ENCODE results near the gene NCOA6.
"Not testable (repeated sequence)": the region's sequence is repeated elsewhere in the genome, so short reads cannot be mapped to it uniquely, and the experiment has no call there.

Gene NCOA6

DNA sequence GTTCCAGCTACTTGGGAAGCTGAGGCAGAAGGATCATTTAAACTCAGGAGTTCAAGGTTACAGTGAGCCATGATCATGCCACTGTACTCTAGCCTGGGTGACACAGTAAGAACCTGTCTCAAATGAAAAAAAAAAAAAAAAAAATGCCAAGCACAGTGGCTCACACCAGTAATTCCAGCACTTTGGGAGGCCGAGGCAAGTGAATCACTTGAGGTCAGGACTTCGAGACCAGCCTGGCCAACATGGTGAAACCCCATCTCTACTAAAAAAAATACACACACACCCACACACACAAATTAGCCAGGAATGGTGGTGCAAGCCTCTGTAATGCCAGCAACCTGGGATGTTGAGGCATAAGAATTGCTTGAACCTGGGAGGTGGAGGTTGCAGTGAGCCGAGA lies 102.9 kb downstream of the NCOA6 start:
- H3K4me3 ChIP-seq (ENCODE audit: low read depth, low read length) = not testable (repeated sequence)

DNA sequence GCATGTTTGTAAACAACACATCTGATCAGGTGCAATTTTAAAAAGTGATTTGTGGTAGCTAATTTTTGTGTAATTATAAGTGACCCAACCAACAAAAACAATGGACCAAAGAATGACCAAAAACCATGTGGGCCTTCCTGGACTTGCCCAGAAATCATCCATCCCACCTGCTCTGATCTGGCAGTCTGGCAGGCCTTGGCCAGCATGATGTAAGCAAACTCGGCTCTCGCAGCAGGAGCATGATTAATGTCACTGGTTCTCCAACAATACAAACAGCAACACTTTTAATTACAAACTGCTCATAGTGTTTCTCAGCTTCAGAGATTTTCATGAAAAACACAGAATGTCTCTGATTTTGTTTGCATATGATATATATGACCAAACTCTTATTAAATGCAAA lies 105.2 kb downstream of the NCOA6 start:
- no peak overlapping the region for H3K4me3 ChIP-seq (ENCODE audit: low read depth, low read length)

GRCh38 chr20:34719242-34720017 lies 106.0 kb downstream of the NCOA6 start:
- not testable (repeated sequence) for H3K4me3 ChIP-seq (ENCODE audit: low read depth, low read length)

DNA sequence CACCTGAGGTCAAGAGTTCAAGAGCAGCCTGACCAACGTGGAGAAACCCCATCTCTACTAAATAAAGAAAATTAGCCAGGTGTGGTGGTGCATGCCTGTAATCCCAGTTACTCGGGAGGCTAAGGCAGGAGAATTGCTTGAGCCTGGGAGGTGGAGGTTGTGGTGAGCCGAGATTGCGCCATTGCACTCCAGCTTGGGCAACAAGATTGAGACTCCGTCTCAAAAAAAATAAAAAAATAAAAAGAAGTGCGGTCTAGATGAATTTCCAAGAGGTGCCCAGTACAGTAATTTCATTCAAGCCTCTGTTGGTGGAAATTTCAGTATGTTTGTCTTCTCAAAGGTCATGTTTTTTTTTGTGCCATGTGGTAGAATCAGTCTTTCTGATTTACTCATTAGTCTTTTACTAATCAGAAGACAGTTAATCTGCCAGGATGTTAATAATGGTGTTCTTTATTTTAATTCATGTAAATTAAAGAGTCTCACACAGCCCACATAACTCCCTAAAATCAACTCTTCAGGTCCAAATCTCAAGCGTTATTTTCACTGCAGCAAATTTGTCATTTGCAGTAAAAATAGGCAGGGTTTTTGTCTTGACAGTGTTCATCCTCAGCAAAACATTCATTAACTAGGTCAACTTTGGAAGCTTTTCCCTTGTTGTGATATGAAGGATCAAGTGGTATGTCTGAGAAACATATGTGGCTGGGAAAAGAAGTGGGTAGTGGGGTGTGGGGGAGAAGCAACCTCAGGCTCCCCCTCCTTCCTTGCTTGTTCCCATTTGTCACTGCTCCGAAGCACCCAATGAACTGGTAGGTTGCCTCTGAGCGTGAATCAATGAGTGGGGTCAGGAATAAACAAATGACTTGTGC lies 108.0 kb downstream of the NCOA6 start:
- H3K4me3 ChIP-seq (ENCODE audit: low read depth, low read length) = no peak overlapping the region

GRCh38 chr20:34716921-34717229 lies 108.6 kb downstream of the NCOA6 start:
- H3K4me3 ChIP-seq (ENCODE audit: low read depth, low read length) = no peak overlapping the region

DNA sequence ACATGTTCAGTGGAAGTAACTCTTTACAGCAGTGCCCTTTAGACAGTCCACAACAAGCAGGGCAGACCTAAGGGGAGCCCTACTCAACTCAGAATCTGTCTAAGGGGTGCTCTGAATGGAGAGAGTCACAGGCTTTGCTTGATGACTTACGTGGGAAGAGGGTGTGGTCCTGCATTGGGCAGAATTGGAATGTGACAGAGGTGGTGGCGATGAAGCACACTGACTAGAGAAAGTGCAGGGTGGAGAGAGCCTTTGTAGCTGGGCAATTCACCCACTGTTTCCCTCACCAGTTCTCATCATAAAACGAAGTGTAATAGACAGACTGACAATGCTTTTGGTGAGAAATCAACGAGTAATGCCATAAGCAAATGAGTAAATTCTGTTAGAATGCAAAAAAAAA lies 110.1 kb downstream of the NCOA6 start:
- no peak overlapping the region for H3K4me3 ChIP-seq (ENCODE audit: low read depth, low read length)

DNA sequence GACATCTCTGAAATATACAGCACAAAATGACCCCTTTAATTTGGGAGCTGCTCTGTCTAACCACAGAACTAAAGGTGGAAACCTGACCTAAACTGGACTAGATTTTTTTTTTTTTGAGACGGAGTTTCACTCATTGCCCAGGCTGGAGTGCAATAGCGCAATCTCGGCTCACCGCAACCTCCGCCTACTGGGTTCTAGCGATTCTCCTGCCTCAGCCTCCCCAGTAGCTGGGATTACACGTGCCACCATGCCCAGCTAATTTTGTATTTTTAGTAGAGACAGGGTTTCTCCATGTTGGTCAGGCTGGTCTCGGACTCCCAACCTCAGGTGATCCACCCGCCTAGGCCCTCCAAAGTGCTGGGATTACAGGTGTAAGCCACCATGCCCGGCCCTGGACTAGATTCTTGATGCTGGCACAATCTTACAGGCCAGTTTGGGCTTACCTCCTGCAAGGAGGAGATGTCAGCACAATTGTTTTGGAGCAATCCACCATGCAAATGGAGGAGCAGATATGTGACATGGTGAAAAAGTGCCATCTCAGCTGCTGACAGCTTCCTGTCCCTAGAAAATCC lies 111.4 kb downstream of the NCOA6 start:
- not testable (repeated sequence) for H3K4me3 ChIP-seq (ENCODE audit: low read depth, low read length)

GRCh38 chr20:34713194-34713943 lies 112.1 kb downstream of the NCOA6 start:
- H3K4me3 ChIP-seq (ENCODE audit: low read depth, low read length) = no peak overlapping the region

- no peak overlapping the region for H3K4me3 ChIP-seq (ENCODE audit: low read depth, low read length)
Measured at GRCh38 chr20:34712525-34713192, 112.8 kb downstream of the NCOA6 start.

GRCh38 chr20:34711813-34712430 lies 113.5 kb downstream of the NCOA6 start:
- no peak overlapping the region for H3K4me3 ChIP-seq (ENCODE audit: low read depth, low read length)

DNA sequence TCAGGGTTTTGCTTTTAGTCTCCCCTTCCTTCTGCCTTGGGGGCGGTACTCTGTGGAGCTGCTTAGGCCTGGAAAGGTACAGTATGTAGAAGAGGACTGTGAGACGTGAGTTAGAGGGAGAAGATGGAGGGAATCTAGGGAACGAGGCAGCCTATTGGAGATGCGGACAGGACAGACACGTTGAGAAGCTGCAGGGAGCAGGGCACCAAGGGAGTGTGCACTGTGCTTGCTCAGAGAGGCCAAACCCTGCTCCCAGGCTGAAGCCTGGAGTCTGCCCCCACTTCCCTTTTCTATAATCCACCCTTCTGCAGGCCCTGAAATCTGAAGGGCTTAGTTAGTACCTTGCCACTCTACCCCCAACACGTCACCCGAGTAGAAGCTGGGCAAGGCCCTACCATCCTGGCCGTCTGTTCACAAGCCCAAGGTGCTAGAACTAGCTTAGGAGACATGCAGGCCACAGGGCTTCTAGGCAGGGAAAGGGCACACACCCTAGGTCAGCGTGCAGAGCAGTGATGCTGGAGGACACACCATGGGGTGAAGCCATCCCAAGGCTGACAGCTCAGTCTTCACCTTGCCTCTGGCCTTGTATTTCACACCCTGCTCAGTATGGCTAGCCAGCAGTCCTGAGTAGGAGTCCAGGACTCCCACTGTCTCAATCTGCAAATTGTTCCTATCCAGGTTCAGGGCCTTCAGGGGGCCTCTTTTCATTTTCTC lies 114.4 kb downstream of the NCOA6 start:
- H3K4me3 ChIP-seq (ENCODE audit: low read depth, low read length) = no peak overlapping the region

GRCh38 chr20:34710568-34710839 lies 114.9 kb downstream of the NCOA6 start:
- H3K4me3 ChIP-seq (ENCODE audit: low read depth, low read length) = peak overlapping the region; percentile 66

GRCh38 chr20:34709831-34710567 lies 115.5 kb downstream of the NCOA6 start:
- peak overlapping the region; percentile 66 for H3K4me3 ChIP-seq (ENCODE audit: low read depth, low read length)

DNA sequence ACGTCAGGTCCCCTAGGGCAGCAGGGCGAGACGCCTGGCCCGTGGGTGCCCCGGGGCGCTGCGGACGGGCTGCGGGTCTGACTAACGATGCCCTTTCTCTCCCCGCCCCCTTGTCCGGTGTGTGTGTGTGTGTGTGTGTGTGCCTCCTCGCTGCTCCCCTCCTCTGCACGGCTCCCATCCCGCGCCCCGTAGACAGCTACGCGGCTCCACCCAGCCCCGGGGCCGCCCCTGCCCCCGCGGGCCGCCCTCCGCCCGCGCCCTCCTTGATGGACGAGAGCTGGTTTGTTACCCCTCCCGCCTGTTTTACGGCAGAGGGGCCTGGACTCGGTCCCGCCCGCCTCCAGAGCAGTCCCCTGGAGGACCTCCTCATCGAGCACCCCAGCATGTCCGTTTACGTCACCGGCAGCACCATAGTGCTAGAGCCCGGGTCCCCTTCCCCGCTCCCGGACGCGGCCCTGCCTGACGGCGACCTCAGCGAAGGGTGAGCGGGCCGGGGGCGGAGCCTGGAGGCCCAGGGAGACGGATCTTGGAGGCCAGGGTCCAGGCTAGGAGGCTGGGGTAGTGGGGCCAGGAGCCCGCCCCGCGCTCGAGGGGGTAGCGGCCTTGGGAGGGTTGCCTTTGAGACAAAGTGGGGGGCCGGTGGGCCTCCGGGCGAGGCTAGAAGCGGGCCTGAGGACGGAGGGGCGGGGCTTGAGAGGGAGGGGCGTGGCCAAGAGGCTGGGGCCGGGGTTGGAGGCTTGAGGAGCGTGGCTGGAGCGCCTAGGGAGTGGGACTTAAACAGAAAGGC lies 116.2 kb downstream of the NCOA6 start:
- peak overlapping the region; percentile 66 for H3K4me3 ChIP-seq (ENCODE audit: low read depth, low read length)

- H3K4me3 ChIP-seq (ENCODE audit: low read depth, low read length) = peak overlapping the region; percentile 66
Measured at GRCh38 chr20:34708621-34709043, 116.8 kb downstream of the NCOA6 start.

DNA sequence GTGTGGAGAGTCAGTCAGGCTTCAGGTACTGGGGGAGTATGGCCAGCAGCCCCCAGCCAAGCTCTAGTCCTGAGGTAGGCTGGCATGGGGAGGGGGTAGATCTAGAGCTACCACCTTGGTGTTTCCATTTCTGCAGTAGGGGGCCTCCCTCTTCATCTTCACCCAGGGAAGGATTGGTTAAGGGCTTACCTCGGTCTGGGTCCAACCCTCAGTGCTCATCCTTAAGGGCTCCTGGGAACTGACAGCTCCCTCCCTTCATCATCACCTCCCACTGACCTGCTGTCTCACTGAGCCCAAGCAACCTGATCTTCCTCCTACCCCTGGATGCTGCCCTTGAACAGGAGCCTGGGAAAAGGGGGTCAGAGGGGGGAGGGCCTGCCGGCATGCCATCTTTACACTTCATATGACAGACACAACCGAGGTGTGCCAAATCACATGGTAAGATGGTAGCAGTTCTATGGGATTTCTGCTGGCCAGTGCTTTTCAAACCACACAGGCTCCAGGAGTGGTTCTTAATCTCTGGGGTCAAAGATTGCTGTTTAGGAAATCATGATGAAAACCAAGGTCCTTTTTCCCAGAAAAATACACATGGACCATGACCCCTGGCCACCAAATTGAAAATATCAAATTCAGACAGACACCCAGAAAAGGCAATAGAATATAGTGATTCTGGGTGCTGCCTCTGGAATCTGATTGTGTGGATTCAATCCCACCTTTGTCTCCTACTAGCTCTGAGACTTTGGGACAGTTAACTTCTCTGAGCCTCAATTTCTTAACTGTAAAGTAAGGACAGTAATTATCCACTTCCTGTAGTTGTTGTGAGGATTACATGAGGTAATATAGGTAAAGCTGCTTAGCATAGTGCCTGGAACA lies 118.3 kb downstream of the NCOA6 start:
- no peak overlapping the region for H3K4me3 ChIP-seq (ENCODE audit: low read depth, low read length)

GRCh38 chr20:34706302-34706875 lies 119.1 kb downstream of the NCOA6 start:
- no peak overlapping the region for H3K4me3 ChIP-seq (ENCODE audit: low read depth, low read length)
